GM18505 (cell line): ENCODE data around the gene ZNF227.
"Not testable (repeated sequence)": the region's sequence is repeated elsewhere in the genome, so short reads cannot be mapped to it uniquely, and the experiment has no call there.

Source experiments
- ATAC-seq: cut with Tn5 transposase; IDR thresholded peaks from one replicate; pipeline ENCODE4 v1.9.1; 2021; ENCODE audit not compliant: unreplicated experiment
- POLR2A ChIP-seq: IDR thresholded peaks from 4 replicates; pipeline ENCODE4 v1.6.1; 2011; ENCODE audit warnings: borderline replicate concordance; ENCODE audit not compliant: insufficient read depth, insufficient read length; ENCODE audit errors: extremely low read depth

The ZNF227 gene

GRCh38 chr19:44212250-44212865 is at the start of gene ZNF227:
Gene ZNF227, plus strand, starts transcription at chr19:44212532. Its CDS starts 5,261 bp downstream, at chr19:44217793.
- TF ChIP-seq POLR2A: peak; percentile 80
- ATAC-seq: peak; percentile 82

- no peak for ATAC-seq
- TF ChIP-seq POLR2A: no peak
Observed at GRCh38 chr19:44163789-44164188, 48.5 kb upstream of the ZNF227 start.

- ATAC-seq: no peak
Observed at GRCh38 chr19:44164327-44164672, 48.0 kb upstream of the ZNF227 start.

GRCh38 chr19:44164673-44165512 is 47.4 kb upstream of the ZNF227 start, which contains the start of gene ZNF226:
Gene ZNF226, plus strand, starts transcription at chr19:44165100. Its CDS starts 4,981 bp downstream, at chr19:44170081.
- ATAC-seq: peak; percentile 82
- peak; percentile 83 for TF ChIP-seq POLR2A

More at GRCh38 chr19:44164327-44164672, 48.0 kb upstream of the ZNF227 start:
- no peak for TF ChIP-seq POLR2A

GRCh38 chr19:44170660-44171059 is 41.7 kb upstream of the ZNF227 start:
- not testable (repeated sequence) for ATAC-seq

GRCh38 chr19:44176590-44176989 is 35.7 kb upstream of the ZNF227 start:
- ATAC-seq: no peak

GRCh38 chr19:44180968-44181367 is 31.4 kb upstream of the ZNF227 start:
- no peak for ATAC-seq
- no peak for TF ChIP-seq POLR2A

More at GRCh38 chr19:44176590-44176989, 35.7 kb upstream of the ZNF227 start:
- TF ChIP-seq POLR2A: no peak

GRCh38 chr19:44182145-44182544 is 30.2 kb upstream of the ZNF227 start:
- no peak for TF ChIP-seq POLR2A
- ATAC-seq: no peak

- ATAC-seq: no peak
- no peak for TF ChIP-seq POLR2A
Observed at GRCh38 chr19:44190020-44190419, 22.3 kb upstream of the ZNF227 start.

GRCh38 chr19:44192127-44192526 is 20.2 kb upstream of the ZNF227 start:
- TF ChIP-seq POLR2A: no peak
- no peak for ATAC-seq

- ATAC-seq: no peak
- no peak for TF ChIP-seq POLR2A
Observed at GRCh38 chr19:44196772-44197171, 15.6 kb upstream of the ZNF227 start.

- TF ChIP-seq POLR2A: no peak
- ATAC-seq: no peak
Observed at GRCh38 chr19:44202470-44202869, 9.9 kb upstream of the ZNF227 start.

GRCh38 chr19:44202974-44203373 is 9.4 kb upstream of the ZNF227 start:
- ATAC-seq: no peak
- TF ChIP-seq POLR2A: no peak

GRCh38 chr19:44203877-44204276 is 8.5 kb upstream of the ZNF227 start:
- ATAC-seq: not testable (repeated sequence)

GRCh38 chr19:44204772-44205171 is 7.6 kb upstream of the ZNF227 start:
- no peak for ATAC-seq
- TF ChIP-seq POLR2A: no peak
